Activated naive CD4-positive, alpha-beta T cell treated with anti-CD3 and anti-CD28 coated beads, Interleukin-2, amount 50 U/mL, for 24 hours (primary cell): ENCODE results near the gene MDK.
"Not testable (repeated sequence)": the region's sequence is repeated elsewhere in the genome, so short reads cannot be mapped to it uniquely, and the experiment has no call there.

Experiments
- H3K27ac Mint-ChIP-seq: one replicate; pipeline ENCODE4 v1.8.0; 2021; ENCODE audit warnings: mild to moderate bottlenecking, mixed read lengths
- H3K27me3 Mint-ChIP-seq: one replicate; pipeline ENCODE4 v1.8.0; 2021; ENCODE audit warnings: mixed read lengths
- H3K36me3 Mint-ChIP-seq: one replicate; pipeline ENCODE4 v1.8.0; 2021; ENCODE audit warnings: mixed read lengths
- H3K4me1 Mint-ChIP-seq: one replicate; pipeline ENCODE4 v1.8.0; 2021; ENCODE audit warnings: mixed read lengths
- H3K4me3 Mint-ChIP-seq: one replicate; pipeline ENCODE4 v1.8.0; 2021; ENCODE audit warnings: mild to moderate bottlenecking, mixed read lengths
- H3K9me3 Mint-ChIP-seq: one replicate; pipeline ENCODE4 v1.8.0; 2021; ENCODE audit warnings: mixed read lengths

Gene MDK

GRCh38 chr11:46360878-46361277 is 20.6 kb upstream of the MDK start:
- Mint-ChIP-seq H3K4me3 (peak overlapping the region; percentile 86), H3K27ac (peak overlapping the region; percentile 97), H3K9me3 (no peaks in the 10 kb centered on the region), H3K36me3 (peaks cover 4% of the 10 kb centered on the region), H3K27me3 (no peaks in the 10 kb centered on the region), H3K4me1 (peaks cover 71% of the 10 kb centered on the region)

- peak overlapping the region; percentile 86 for H3K4me3 Mint-ChIP-seq
- H3K27me3 Mint-ChIP-seq = no peaks in the 10 kb centered on the region
- H3K9me3 Mint-ChIP-seq = no peaks in the 10 kb centered on the region
- peak overlapping the region; percentile 97 for H3K27ac Mint-ChIP-seq
- peaks cover 66% of the 10 kb centered on the region for H3K4me1 Mint-ChIP-seq
- peaks cover 4% of the 10 kb centered on the region for H3K36me3 Mint-ChIP-seq
These were observed 19.9 kb upstream of the MDK start for GRCh38 chr11:46361283-46362155.

GRCh38 chr11:46362156-46363030 is 19.1 kb upstream of the MDK start:
- peak overlapping the region; percentile 82 for H3K27ac Mint-ChIP-seq
- no peaks in the 10 kb centered on the region for H3K27me3 Mint-ChIP-seq
- peaks cover 64% of the 10 kb centered on the region for H3K4me1 Mint-ChIP-seq
- H3K36me3 Mint-ChIP-seq = no peaks in the 10 kb centered on the region
- peak overlapping the region; percentile 39 for H3K4me3 Mint-ChIP-seq
- no peaks in the 10 kb centered on the region for H3K9me3 Mint-ChIP-seq

GRCh38 chr11:46363031-46363407 is 18.4 kb upstream of the MDK start:
- Mint-ChIP-seq H3K4me1 (peaks cover 58% of the 10 kb centered on the region), H3K27ac (peak overlapping the region; percentile 82), H3K4me3 (peak overlapping the region; percentile 39), H3K36me3 (no peaks in the 10 kb centered on the region), H3K9me3 (no peaks in the 10 kb centered on the region), H3K27me3 (no peaks in the 10 kb centered on the region)

GRCh38 chr11:46363455-46364005 is 17.9 kb upstream of the MDK start:
- no peak overlapping the region for H3K27ac Mint-ChIP-seq
- no peak overlapping the region for H3K4me3 Mint-ChIP-seq
- H3K9me3 Mint-ChIP-seq = no peaks in the 10 kb centered on the region
- peaks cover 59% of the 10 kb centered on the region for H3K4me1 Mint-ChIP-seq
- no peaks in the 10 kb centered on the region for H3K27me3 Mint-ChIP-seq
- H3K36me3 Mint-ChIP-seq = no peaks in the 10 kb centered on the region

GRCh38 chr11:46364056-46364455 is 17.4 kb upstream of the MDK start:
- H3K4me3 Mint-ChIP-seq = no peak overlapping the region
- H3K9me3 Mint-ChIP-seq = no peaks in the 10 kb centered on the region
- H3K36me3 Mint-ChIP-seq = no peaks in the 10 kb centered on the region
- H3K27me3 Mint-ChIP-seq = no peaks in the 10 kb centered on the region
- H3K27ac Mint-ChIP-seq = peak overlapping the region; percentile 5
- H3K4me1 Mint-ChIP-seq = peaks cover 61% of the 10 kb centered on the region

- no peak overlapping the region for H3K4me3 Mint-ChIP-seq
- H3K27me3 Mint-ChIP-seq = no peaks in the 10 kb centered on the region
- no peaks in the 10 kb centered on the region for H3K9me3 Mint-ChIP-seq
- H3K27ac Mint-ChIP-seq = peak overlapping the region; percentile 61
- H3K36me3 Mint-ChIP-seq = no peaks in the 10 kb centered on the region
- H3K4me1 Mint-ChIP-seq = peaks cover 64% of the 10 kb centered on the region
These were observed 16.7 kb upstream of the MDK start for GRCh38 chr11:46364791-46365190.

- no peaks in the 10 kb centered on the region for H3K9me3 Mint-ChIP-seq
- H3K36me3 Mint-ChIP-seq = no peaks in the 10 kb centered on the region
- no peak overlapping the region for H3K27ac Mint-ChIP-seq
- no peak overlapping the region for H3K4me3 Mint-ChIP-seq
- peaks cover 50% of the 10 kb centered on the region for H3K4me1 Mint-ChIP-seq
- H3K27me3 Mint-ChIP-seq = no peaks in the 10 kb centered on the region
These were observed 15.2 kb upstream of the MDK start for GRCh38 chr11:46366260-46366659.

GRCh38 chr11:46366661-46367161 is 14.8 kb upstream of the MDK start:
- no peak overlapping the region for H3K4me3 Mint-ChIP-seq
- no peaks in the 10 kb centered on the region for H3K27me3 Mint-ChIP-seq
- peaks cover 49% of the 10 kb centered on the region for H3K4me1 Mint-ChIP-seq
- H3K9me3 Mint-ChIP-seq = no peaks in the 10 kb centered on the region
- H3K36me3 Mint-ChIP-seq = no peaks in the 10 kb centered on the region
- no peak overlapping the region for H3K27ac Mint-ChIP-seq

GRCh38 chr11:46367244-46367915 is 14.1 kb upstream of the MDK start:
- peak overlapping the region; percentile 41 for H3K27ac Mint-ChIP-seq
- H3K36me3 Mint-ChIP-seq = no peaks in the 10 kb centered on the region
- no peaks in the 10 kb centered on the region for H3K27me3 Mint-ChIP-seq
- H3K9me3 Mint-ChIP-seq = no peaks in the 10 kb centered on the region
- peaks cover 46% of the 10 kb centered on the region for H3K4me1 Mint-ChIP-seq
- H3K4me3 Mint-ChIP-seq = no peak overlapping the region

- Mint-ChIP-seq H3K4me1 (peaks cover 41% of the 10 kb centered on the region), H3K27me3 (no peaks in the 10 kb centered on the region), H3K36me3 (no peaks in the 10 kb centered on the region), H3K9me3 (no peaks in the 10 kb centered on the region), H3K4me3 (no peak overlapping the region), H3K27ac (no peak overlapping the region)
These were observed 13.6 kb upstream of the MDK start for GRCh38 chr11:46367916-46368267.

GRCh38 chr11:46369458-46370152 is 11.9 kb upstream of the MDK start:
- H3K4me3 Mint-ChIP-seq = no peak overlapping the region
- peaks cover 30% of the 10 kb centered on the region for H3K4me1 Mint-ChIP-seq
- no peaks in the 10 kb centered on the region for H3K9me3 Mint-ChIP-seq
- no peaks in the 10 kb centered on the region for H3K27me3 Mint-ChIP-seq
- no peaks in the 10 kb centered on the region for H3K36me3 Mint-ChIP-seq
- peak overlapping the region; percentile 81 for H3K27ac Mint-ChIP-seq

- peaks cover 23% of the 10 kb centered on the region for H3K4me1 Mint-ChIP-seq
- no peaks in the 10 kb centered on the region for H3K27me3 Mint-ChIP-seq
- H3K27ac Mint-ChIP-seq = no peak overlapping the region
- no peak overlapping the region for H3K4me3 Mint-ChIP-seq
- H3K36me3 Mint-ChIP-seq = peaks cover 3% of the 10 kb centered on the region
- H3K9me3 Mint-ChIP-seq = no peaks in the 10 kb centered on the region
These were observed 11.2 kb upstream of the MDK start for GRCh38 chr11:46370253-46370652.

- H3K27ac Mint-ChIP-seq, H3K36me3 Mint-ChIP-seq, H3K4me3 Mint-ChIP-seq, H3K9me3 Mint-ChIP-seq, H3K27me3 Mint-ChIP-seq: not testable (repeated sequence)
- peaks cover 16% of the 10 kb centered on the region for H3K4me1 Mint-ChIP-seq
These were observed 10.2 kb upstream of the MDK start for GRCh38 chr11:46371262-46371661.

GRCh38 chr11:46372086-46372485 is 9.4 kb upstream of the MDK start:
- Mint-ChIP-seq H3K4me1 (peaks cover 14% of the 10 kb centered on the region), H3K27ac (no peak overlapping the region), H3K9me3 (no peaks in the 10 kb centered on the region), H3K4me3 (no peak overlapping the region), H3K27me3 (no peaks in the 10 kb centered on the region), H3K36me3 (peaks cover 5% of the 10 kb centered on the region)
